Stomach smooth muscle (tissue), 2 donors: Measurements from ENCODE around the gene CTBP2.
A peak's percentile ranks its signal among the peaks of the same experiment; 100 is the strongest.

ENCODE experiments used
- H3K27ac ChIP-seq: one replicate; pipeline ENCODE4 v1.7.0; 2013; ENCODE audit warnings: mild to moderate bottlenecking, low read length, inconsistent platforms
- H3K27me3 ChIP-seq, 2 donors: one replicate each; pipeline ENCODE4 v1.7.0; 2013; ENCODE audit warnings: low read length in 2 of 2; ENCODE audit not compliant: insufficient read depth in 2 of 2, control insufficient read depth in 1 of 2
- H3K36me3 ChIP-seq, 2 donors: one replicate each; pipeline ENCODE4 v1.7.0; 2013; ENCODE audit warnings: low read length in 2 of 2; ENCODE audit not compliant: control insufficient read depth in 2 of 2, insufficient read depth in 2 of 2
- H3K4me1 ChIP-seq: one replicate; pipeline ENCODE4 v1.7.0; 2013; ENCODE audit warnings: low read length; ENCODE audit not compliant: control insufficient read depth, insufficient read depth
- H3K4me3 ChIP-seq, 2 donors: one replicate each; pipeline ENCODE4 v1.7.0; 2013; ENCODE audit warnings: low read length in 2 of 2
- H3K9ac ChIP-seq, 2 donors: one replicate each; pipeline ENCODE4 v1.7.0; 2013; ENCODE audit warnings: low read length in 2 of 2, mild to moderate bottlenecking in 1 of 2
- H3K9me3 ChIP-seq, 2 donors: one replicate each; pipeline ENCODE4 v1.7.0; 2013; ENCODE audit warnings: low read length in 2 of 2; ENCODE audit not compliant: control insufficient read depth in 2 of 2
- donor health status: healthy.
- donor health status: Pancreatic carcinoma.

Gene CTBP2

DNA sequence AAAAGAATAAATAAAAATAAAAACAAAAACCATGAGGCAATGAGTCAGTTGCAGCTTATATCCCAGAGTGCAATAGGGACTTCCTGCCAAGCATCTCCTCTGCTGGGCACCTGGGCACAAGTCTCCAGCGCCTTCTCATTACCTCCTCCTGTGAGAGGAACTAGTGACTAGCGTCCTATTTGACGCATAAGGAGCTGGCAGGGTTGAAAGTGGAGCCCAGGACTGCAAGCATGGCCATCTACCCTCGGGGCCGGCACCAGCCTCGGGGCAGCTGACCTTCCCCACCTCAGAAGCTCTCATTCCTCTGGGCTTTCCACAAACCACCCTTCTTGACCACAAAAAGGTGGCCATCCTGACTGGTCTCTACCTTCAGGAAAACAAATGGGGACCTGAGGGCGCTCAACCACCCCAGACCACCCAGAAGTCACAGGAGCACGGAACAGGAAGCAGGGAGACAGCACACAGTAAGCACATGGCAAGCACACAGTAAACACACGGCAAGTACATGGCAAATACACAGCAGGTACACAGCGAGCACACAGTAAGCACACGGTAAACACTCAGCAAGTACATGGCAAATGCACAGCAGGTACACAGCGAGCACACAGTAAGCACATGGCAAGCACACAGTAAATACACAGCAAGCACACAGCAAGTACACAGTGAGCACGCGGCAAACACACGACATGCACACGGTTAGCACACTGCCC lies 19.1 kb downstream of the CTBP2 start:
- Histone ChIP-seq H3K9ac (no peak overlapping the region), H3K27me3 (no peaks in the 10 kb centered on the region), H3K4me1 (peaks cover 64% of the 10 kb centered on the region), H3K4me3 (no peak overlapping the region), H3K9me3 (no peaks in the 10 kb centered on the region), H3K36me3 (peaks cover 0 to 6% of the 10 kb centered on the region in 2 donors), H3K27ac (no peak overlapping the region)

DNA sequence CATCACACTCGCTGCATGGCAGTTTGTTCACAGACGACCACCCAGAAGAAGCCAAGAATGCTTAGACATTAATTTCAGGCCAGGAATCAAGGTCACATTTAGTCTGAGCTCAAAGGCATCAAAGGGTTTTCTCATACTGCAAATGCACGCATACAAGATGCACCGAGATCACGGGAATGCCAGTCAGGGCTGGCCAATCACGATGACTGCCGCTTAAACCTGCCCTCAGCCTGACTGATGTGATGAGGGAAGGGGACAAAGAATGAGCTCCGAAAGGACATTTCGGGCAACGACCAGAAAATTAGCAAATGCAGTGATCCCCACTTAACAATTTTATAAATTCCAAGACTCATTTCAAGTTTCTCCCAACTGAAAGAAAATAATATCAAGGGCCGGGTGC lies 20.2 kb downstream of the CTBP2 start:
- no peak overlapping the region for H3K27ac ChIP-seq
- peaks cover 69% of the 10 kb centered on the region for H3K4me1 ChIP-seq
- peaks cover 0 to 10% of the 10 kb centered on the region in 2 donors for H3K36me3 ChIP-seq

GRCh38 chr10:125137601-125138438 lies 22.5 kb downstream of the CTBP2 start:
- no peak overlapping the region for H3K27ac ChIP-seq
- H3K9ac ChIP-seq, result peak overlapping the region; percentile 5 to 17
- no peaks in the 10 kb centered on the region for H3K27me3 ChIP-seq
- H3K4me3 ChIP-seq, result peak overlapping the region in 1 of 2 donors; percentile 22
- no peaks in the 10 kb centered on the region for H3K9me3 ChIP-seq
- H3K36me3 ChIP-seq, result peaks cover 0 to 19% of the 10 kb centered on the region in 2 donors
- H3K4me1 ChIP-seq, result peaks cover 71% of the 10 kb centered on the region

More for the DNA sequence above, 20.2 kb downstream of the CTBP2 start:
- H3K9me3 ChIP-seq, result no peaks in the 10 kb centered on the region
- H3K27me3 ChIP-seq, result no peaks in the 10 kb centered on the region
- no peak overlapping the region for H3K9ac ChIP-seq
- H3K4me3 ChIP-seq, result no peak overlapping the region

- peaks cover 54% of the 10 kb centered on the region for H3K4me1 ChIP-seq
- peaks cover 7 to 30% of the 10 kb centered on the region in 2 donors for H3K36me3 ChIP-seq
Observed at GRCh38 chr10:125136087-125136486, 24.3 kb downstream of the CTBP2 start.

GRCh38 chr10:125135771-125136035 lies 24.7 kb downstream of the CTBP2 start:
- no peak overlapping the region for H3K9ac ChIP-seq
- H3K36me3 ChIP-seq, result peaks cover 7 to 33% of the 10 kb centered on the region in 2 donors
- peaks cover 55% of the 10 kb centered on the region for H3K4me1 ChIP-seq
- peaks cover 0 to 2% of the 10 kb centered on the region in 2 donors for H3K9me3 ChIP-seq
- H3K4me3 ChIP-seq, result no peak overlapping the region
- no peak overlapping the region for H3K27ac ChIP-seq
- H3K27me3 ChIP-seq, result no peaks in the 10 kb centered on the region

More at GRCh38 chr10:125136087-125136486, 24.3 kb downstream of the CTBP2 start:
- Histone ChIP-seq H3K4me3 (no peak overlapping the region), H3K27ac (no peak overlapping the region), H3K27me3 (no peaks in the 10 kb centered on the region), H3K9me3 (peaks cover 0 to 2% of the 10 kb centered on the region in 2 donors), H3K9ac (no peak overlapping the region)

- no peak overlapping the region for H3K9ac ChIP-seq
- peaks cover 7 to 36% of the 10 kb centered on the region in 2 donors for H3K36me3 ChIP-seq
- H3K4me1 ChIP-seq, result peaks cover 59% of the 10 kb centered on the region
- no peaks in the 10 kb centered on the region for H3K27me3 ChIP-seq
- no peak overlapping the region for H3K27ac ChIP-seq
- H3K9me3 ChIP-seq, result peaks cover 0 to 2% of the 10 kb centered on the region in 2 donors
- H3K4me3 ChIP-seq, result no peak overlapping the region
Observed at GRCh38 chr10:125134916-125135770, 25.2 kb downstream of the CTBP2 start.

- Histone ChIP-seq H3K4me1 (peaks cover 62% of the 10 kb centered on the region), H3K27ac (peak overlapping the region; percentile 18)
Observed at GRCh38 chr10:125134483-125134848, 25.9 kb downstream of the CTBP2 start.

DNA sequence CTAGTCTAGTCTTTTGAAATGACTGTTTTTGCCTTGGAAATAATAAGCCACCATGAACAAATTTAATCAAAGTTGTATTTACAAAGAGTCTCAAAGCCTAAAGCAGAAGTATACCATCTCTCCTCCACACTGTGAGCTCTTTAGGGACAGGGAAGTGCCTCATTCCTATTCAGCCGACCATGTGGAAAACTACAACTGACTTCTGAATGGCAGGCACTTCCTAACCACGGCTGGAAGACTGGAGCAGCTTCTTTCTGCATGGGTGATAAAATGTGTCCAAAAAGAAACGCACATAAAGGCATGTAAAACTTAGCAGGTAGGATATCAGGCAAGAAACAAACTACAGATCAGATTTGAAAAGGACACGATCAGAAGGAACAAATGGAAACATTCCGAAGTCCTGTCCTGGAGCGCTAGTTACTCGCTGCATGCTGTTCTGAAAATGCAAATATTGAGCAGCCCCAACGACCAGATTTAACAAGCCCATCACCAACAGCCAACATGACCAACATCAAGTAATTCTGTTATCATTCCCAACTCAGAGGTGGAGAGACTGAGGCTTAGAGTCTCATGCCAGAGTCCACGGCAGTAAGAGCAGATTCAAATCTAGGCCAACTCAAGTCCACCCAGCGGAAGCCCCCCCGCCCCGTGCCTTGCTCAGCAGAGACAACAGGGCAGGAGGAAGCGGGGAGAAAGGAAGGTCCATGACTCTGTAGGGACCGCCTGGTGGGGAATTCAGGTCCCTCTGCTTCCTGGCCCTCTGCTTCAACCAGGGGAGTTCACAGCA lies 26.5 kb downstream of the CTBP2 start:
- H3K27me3 ChIP-seq, result no peaks in the 10 kb centered on the region
- peaks cover 0 to 2% of the 10 kb centered on the region in 2 donors for H3K9me3 ChIP-seq
- H3K36me3 ChIP-seq, result peaks cover 12 to 39% of the 10 kb centered on the region in 2 donors
- H3K27ac ChIP-seq, result peak overlapping the region; percentile 18
- H3K4me3 ChIP-seq, result no peak overlapping the region
- H3K9ac ChIP-seq, result no peak overlapping the region
- peaks cover 62% of the 10 kb centered on the region for H3K4me1 ChIP-seq

More at GRCh38 chr10:125134483-125134848, 25.9 kb downstream of the CTBP2 start:
- no peak overlapping the region for H3K4me3 ChIP-seq
- H3K36me3 ChIP-seq, result peaks cover 7 to 37% of the 10 kb centered on the region in 2 donors
- peaks cover 0 to 2% of the 10 kb centered on the region in 2 donors for H3K9me3 ChIP-seq
- no peak overlapping the region for H3K9ac ChIP-seq
- no peaks in the 10 kb centered on the region for H3K27me3 ChIP-seq

GRCh38 chr10:125132344-125132743 lies 28.0 kb downstream of the CTBP2 start:
- H3K27ac ChIP-seq, result no peak overlapping the region
- peaks cover 12 to 35% of the 10 kb centered on the region in 2 donors for H3K36me3 ChIP-seq
- H3K4me1 ChIP-seq, result peaks cover 62% of the 10 kb centered on the region
- no peak overlapping the region for H3K4me3 ChIP-seq
- peaks cover 0 to 2% of the 10 kb centered on the region in 2 donors for H3K9me3 ChIP-seq
- no peak overlapping the region for H3K9ac ChIP-seq
- H3K27me3 ChIP-seq, result no peaks in the 10 kb centered on the region

- H3K9me3 ChIP-seq, result peaks cover 0 to 2% of the 10 kb centered on the region in 2 donors
- H3K9ac ChIP-seq, result no peak overlapping the region
- H3K4me1 ChIP-seq, result peaks cover 55% of the 10 kb centered on the region
- H3K27ac ChIP-seq, result no peak overlapping the region
- peaks cover 15 to 33% of the 10 kb centered on the region in 2 donors for H3K36me3 ChIP-seq
- H3K27me3 ChIP-seq, result no peaks in the 10 kb centered on the region
- no peak overlapping the region for H3K4me3 ChIP-seq
Observed at GRCh38 chr10:125130916-125131315, 29.4 kb downstream of the CTBP2 start.
